HEK293 (cell line): ENCODE results near the gene VEGFA.

Experiments used
- CTCF ChIA-PET: fragments of 350-600 bp; formaldehyde crosslinking; extraction: SDS; loops from one replicate; lab custom pipeline; 2021; ENCODE audit warnings: antibody characterized with exemption; lab: Yijun Ruan, JAX
- POLR2A ChIA-PET: fragments of 300-600 bp; formaldehyde crosslinking; extraction: SDS; loops from one replicate; lab custom pipeline; 2020; ENCODE audit warnings: antibody characterized with exemption, inconsistent platforms; lab: Yijun Ruan, JAX
- H3K27ac ChIP-seq: fragments of 200-500 bp; sonication (Bioruptor generic); 2 replicates; pipeline ENCODE4 v1.5.1; 2014; ENCODE audit warnings: low read depth, low read length, control low read depth, inconsistent platforms; ENCODE audit errors: extremely low read depth
- H3K36me3 ChIP-seq, 2 experiments: fragments of 200-500 bp in 1 of 2; sonication (Bioruptor generic) in 1 of 2; 1 replicate in 1 of 2; 2 replicates in 1 of 2; pipeline ENCODE4 v1.5.1; 2014 to 2017; ENCODE audit warnings: inconsistent platforms in 2 of 2, low read length in 2 of 2; ENCODE audit not compliant: control insufficient read depth in 2 of 2, insufficient read depth in 1 of 2
- H3K4me1 ChIP-seq: fragments of 200-500 bp; sonication (Bioruptor generic); 2 replicates; pipeline ENCODE4 v1.5.1; 2014; ENCODE audit warnings: mild to moderate bottlenecking, low read length, inconsistent platforms; ENCODE audit not compliant: control insufficient read depth, insufficient read depth
- H3K4me3 ChIP-seq: 2 replicates; pipeline ENCODE4 v1.5.1; 2011; ENCODE audit warnings: low read depth, mild to moderate bottlenecking, control low read depth, low read length, moderate library complexity
- H3K9me3 ChIP-seq: fragments of 200-500 bp; sonication (Bioruptor generic); 2 replicates; pipeline ENCODE4 v1.5.1; 2014; ENCODE audit warnings: low read depth, low read length, inconsistent platforms; ENCODE audit not compliant: control insufficient read depth, insufficient read depth
- GLI2 ChIP-seq: fragments of 450-650 bp; formaldehyde crosslinking; IDR thresholded peaks from 2 replicates; pipeline ENCODE4; 2017; ENCODE audit warnings: missing biosample characterization, missing genetic modification characterization, low read depth, borderline replicate concordance
- KLF1 ChIP-seq: fragments of 450-650 bp; formaldehyde crosslinking; IDR thresholded peaks from 2 replicates; pipeline ENCODE4 v1.5.1; 2016; ENCODE audit warnings: missing biosample characterization, missing genetic modification characterization
- KLF10 ChIP-seq: fragments of 450-650 bp; IDR thresholded peaks from 2 replicates; pipeline ENCODE4 v1.5.1; 2018; ENCODE audit warnings: missing biosample characterization, mild to moderate bottlenecking, missing genetic modification characterization
- KLF16 ChIP-seq: fragments of 450-650 bp; formaldehyde crosslinking; IDR thresholded peaks from 2 replicates; pipeline ENCODE4 v1.5.1; 2017; ENCODE audit warnings: missing biosample characterization, missing genetic modification characterization
- PATZ1 ChIP-seq: fragments of 450-650 bp; formaldehyde crosslinking; IDR thresholded peaks from 2 replicates; pipeline ENCODE4 v1.5.1; 2016; ENCODE audit warnings: missing biosample characterization, missing genetic modification characterization
- PRDM6 ChIP-seq: fragments of 450-650 bp; formaldehyde crosslinking; IDR thresholded peaks from 2 replicates; pipeline ENCODE4 v1.5.1; 2017; ENCODE audit warnings: missing biosample characterization, missing genetic modification characterization
- SCRT2 ChIP-seq: fragments of 450-650 bp; formaldehyde crosslinking; IDR thresholded peaks from 2 replicates; pipeline ENCODE4 v1.5.1; 2016; ENCODE audit warnings: missing biosample characterization, missing genetic modification characterization
- SP2 ChIP-seq: fragments of 450-650 bp; formaldehyde crosslinking; IDR thresholded peaks from 2 replicates; pipeline ENCODE4 v1.5.1; 2016; ENCODE audit warnings: missing biosample characterization, missing genetic modification characterization
- SP3 ChIP-seq: fragments of 450-650 bp; formaldehyde crosslinking; IDR thresholded peaks from 2 replicates; pipeline ENCODE4 v1.5.1; 2016; ENCODE audit warnings: missing biosample characterization, missing genetic modification characterization
- YY2 ChIP-seq: fragments of 450-650 bp; formaldehyde crosslinking; IDR thresholded peaks from 2 replicates; pipeline ENCODE4 v1.5.1; 2016; ENCODE audit warnings: missing biosample characterization, missing genetic modification characterization
- ZBTB10 ChIP-seq: fragments of 450-650 bp; formaldehyde crosslinking; IDR thresholded peaks from 2 replicates; pipeline ENCODE4 v1.5.1; 2016; ENCODE audit warnings: missing biosample characterization, missing genetic modification characterization
- ZBTB48 ChIP-seq: fragments of 450-650 bp; formaldehyde crosslinking; IDR thresholded peaks from 2 replicates; pipeline ENCODE4 v1.5.1; 2016; ENCODE audit warnings: missing biosample characterization, missing genetic modification characterization
- ZEB2 ChIP-seq: fragments of 450-650 bp; formaldehyde crosslinking; IDR thresholded peaks from 2 replicates; pipeline ENCODE4 v1.5.1; 2016; ENCODE audit warnings: missing biosample characterization, missing genetic modification characterization
- ZIC2 ChIP-seq: fragments of 450-650 bp; formaldehyde crosslinking; IDR thresholded peaks from 2 replicates; pipeline ENCODE4 v1.5.1; 2016; ENCODE audit warnings: missing biosample characterization, missing genetic modification characterization
- ZNF202 ChIP-seq: fragments of 450-650 bp; formaldehyde crosslinking; IDR thresholded peaks from 2 replicates; pipeline ENCODE4 v1.5.1; 2016; ENCODE audit warnings: missing biosample characterization, missing genetic modification characterization, borderline replicate concordance
- ZNF449 ChIP-seq: fragments of 450-650 bp; formaldehyde crosslinking; IDR thresholded peaks from 2 replicates; pipeline ENCODE4 v1.5.1; 2017; ENCODE audit warnings: missing biosample characterization, mild to moderate bottlenecking, missing genetic modification characterization, moderate library complexity
- ZNF488 ChIP-seq: fragments of 450-650 bp; formaldehyde crosslinking; IDR thresholded peaks from 2 replicates; pipeline ENCODE4 v1.5.1; 2016; ENCODE audit warnings: missing biosample characterization, missing genetic modification characterization
- ZNF529 ChIP-seq: fragments of 450-650 bp; formaldehyde crosslinking; IDR thresholded peaks from 2 replicates; pipeline ENCODE4 v1.5.1; 2017; ENCODE audit warnings: missing genetic modification characterization, missing biosample characterization; ENCODE audit not compliant: insufficient replicate concordance
- ZNF548 ChIP-seq: fragments of 450-650 bp; formaldehyde crosslinking; IDR thresholded peaks from 2 replicates; pipeline ENCODE4 v1.5.1; 2016; ENCODE audit warnings: missing biosample characterization, missing genetic modification characterization
- ZNF600 ChIP-seq: fragments of 450-650 bp; formaldehyde crosslinking; IDR thresholded peaks from 2 replicates; pipeline ENCODE4 v1.5.1; 2016; ENCODE audit warnings: missing biosample characterization, missing genetic modification characterization
- ZNF623 ChIP-seq: fragments of 450-650 bp; formaldehyde crosslinking; IDR thresholded peaks from 2 replicates; pipeline ENCODE4 v1.5.1; 2016; ENCODE audit warnings: missing biosample characterization, missing genetic modification characterization

VEGFA gene

GRCh38 chr6:43773980-43774775 is 4.2 kb downstream of the VEGFA start:
- peaks cover 0 to 44% of the 10 kb centered on the region in 2 experiments; a peak in 2 of 3 replicates for H3K36me3 ChIP-seq
- CTCF ChIA-PET = interaction anchor here (0.6 to 4.4 kb wide), 49 partner anchors 9 to 308 kb away, joined by 3 to 48 read pairs (median 4); partner anchors contain the start of gene MRPS18A

GRCh38 chr6:43774776-43775534 is 4.9 kb downstream of the VEGFA start:
- Histone ChIP-seq H3K9me3 (no peaks in the 10 kb centered on the region), H3K27ac (no peak overlapping the region), H3K36me3 (peaks cover 0 to 52% of the 10 kb centered on the region in 2 experiments; a peak in 2 of 3 replicates), H3K4me3 (no peak overlapping the region), H3K4me1 (peaks cover 10% of the 10 kb centered on the region)
- POLR2A ChIA-PET = interaction anchor here (0.6 to 1.0 kb wide), 5 partner anchors 12 to 146 kb away, joined by 3 to 5 read pairs (median 3); partner anchors contain the start of gene GTPBP2
- CTCF ChIA-PET = interaction anchor here (0.6 to 4.4 kb wide), 37 partner anchors 8 to 316 kb away, joined by 3 to 48 read pairs (median 4); no protein-coding TSS in a partner anchor
- peak; percentile 31; the same call in 1 of the 2 replicates for TF ChIP-seq KLF10 (tag by site-specific recombination)
- no peak for TF ChIP-seq YY2
- peak; percentile 92 for TF ChIP-seq KLF16
- TF ChIP-seq ZNF488 = no peak
- TF ChIP-seq SP2 = peak; percentile 62
- TF ChIP-seq ZNF600 (tag by site-specific recombination) = peak; percentile 85
- 0 out of 2 replicates have a peak, but pooled peaks have one; percentile 28 for TF ChIP-seq ZEB2
- no peak for TF ChIP-seq ZNF548 (tag by site-specific recombination)
- no peak; the same call in 1 of the 2 replicates for TF ChIP-seq ZIC2 (tag by site-specific recombination)
- TF ChIP-seq ZBTB10 = peak; percentile 72; the same call in 1 of the 2 replicates
- peak; percentile 52 for TF ChIP-seq PATZ1
- TF ChIP-seq SP3 = peak; percentile 72
- peak; percentile 59; the same call in 1 of the 2 replicates for TF ChIP-seq ZBTB48 (tag by site-specific recombination)
- no peak for TF ChIP-seq ZNF449 (tag by site-specific recombination)
- TF ChIP-seq KLF1 (tag by site-specific recombination) = peak; percentile 70
- TF ChIP-seq ZNF202 = no peak
- TF ChIP-seq GLI2 (tag by site-specific recombination) = no peak
- TF ChIP-seq ZNF529 = no peak
- TF ChIP-seq ZNF623 = no peak

More at GRCh38 chr6:43773980-43774775, 4.2 kb downstream of the VEGFA start:
- POLR2A ChIA-PET = interaction anchor here (0.6 to 2.0 kb wide), 8 partner anchors 12 to 145 kb away, joined by 3 to 8 read pairs (median 4); partner anchors contain the start of gene GTPBP2
- H3K4me1 ChIP-seq = peaks cover 7% of the 10 kb centered on the region
- no peaks in the 10 kb centered on the region for H3K9me3 ChIP-seq
- H3K27ac ChIP-seq = no peak overlapping the region
- H3K4me3 ChIP-seq = no peak overlapping the region
- TF ChIP-seq SCRT2 (tag by site-specific recombination) = peak; percentile 52; the same call in 1 of the 2 replicates
- no peak for TF ChIP-seq PRDM6
